SK-N-SH treated with all-trans-retinoic acid at 6 μM for 48 hours (cell line): Measurements from ENCODE around the gene C19orf67.

ENCODE experiments used
- TCF4 ChIP-seq: fragments of 250-450 bp; sonication (Bioruptor Pico); IDR thresholded peaks from 2 replicates; pipeline ENCODE4 v1.8.0; 2021; ENCODE audit warnings: mild to moderate bottlenecking, moderate library complexity, borderline replicate concordance
- TOX ChIP-seq: fragments of 250-450 bp; sonication (Bioruptor Pico); IDR thresholded peaks from 2 replicates; pipeline ENCODE4 v1.8.0; 2021; ENCODE audit warnings: mild to moderate bottlenecking, moderate library complexity, borderline replicate concordance
- ZC3H10 ChIP-seq: fragments of 250-450 bp; sonication (Bioruptor Pico); IDR thresholded peaks from 2 replicates; pipeline ENCODE4 v1.5.1; 2021; ENCODE audit warnings: mild to moderate bottlenecking, moderate library complexity
- ZFP30 ChIP-seq: fragments of 450-650 bp; formaldehyde crosslinking; IDR thresholded peaks from 2 replicates; pipeline ENCODE4 v1.5.0; 2022; ENCODE audit warnings: mild to moderate bottlenecking, moderate library complexity
- ZNF565 ChIP-seq: fragments of 450-650 bp; formaldehyde crosslinking; conservative IDR thresholded peaks from 2 replicates; pipeline ENCODE4 v1.5.0; 2020; ENCODE audit warnings: low read depth, mild to moderate bottlenecking, moderate library complexity
- ZNF70 ChIP-seq: fragments of 450-650 bp; formaldehyde crosslinking; IDR thresholded peaks from 2 replicates; pipeline ENCODE4 v1.5.0; 2020; ENCODE audit warnings: mild to moderate bottlenecking, moderate library complexity
- ZNF8 ChIP-seq: fragments of 450-650 bp; formaldehyde crosslinking; IDR thresholded peaks from 2 replicates; pipeline ENCODE4 v1.5.0; 2020; ENCODE audit warnings: mild to moderate bottlenecking, moderate library complexity

GRCh38 chr19:14059093-14059480, 26.5 kb downstream of the C19orf67 start:
- TF ChIP-seq ZFP30 (CRISPR knock-in tag): no peak
- TF ChIP-seq ZNF70 (CRISPR knock-in tag): no peak
- no peak for TF ChIP-seq TOX (CRISPR knock-in tag)
- TF ChIP-seq ZC3H10: no peak
- no peak for TF ChIP-seq ZNF8
- no peak for TF ChIP-seq ZNF565 (CRISPR knock-in tag)
- TF ChIP-seq TCF4 (CRISPR knock-in tag): no peak
